CD4-positive, alpha-beta T cell treated with Interleukin-15 for 4 hours (primary cell): ENCODE data around the gene SEPHS2.
"Not testable (repeated sequence)": the region's sequence is repeated elsewhere in the genome, so short reads cannot be mapped to it uniquely, and the experiment has no call there.

Experiments used
- DNase-seq: peaks from one replicate; pipeline ENCODE4 v3.0.0-alpha.2; 2020; ENCODE audit warnings: low spot score

Gene SEPHS2

DNA sequence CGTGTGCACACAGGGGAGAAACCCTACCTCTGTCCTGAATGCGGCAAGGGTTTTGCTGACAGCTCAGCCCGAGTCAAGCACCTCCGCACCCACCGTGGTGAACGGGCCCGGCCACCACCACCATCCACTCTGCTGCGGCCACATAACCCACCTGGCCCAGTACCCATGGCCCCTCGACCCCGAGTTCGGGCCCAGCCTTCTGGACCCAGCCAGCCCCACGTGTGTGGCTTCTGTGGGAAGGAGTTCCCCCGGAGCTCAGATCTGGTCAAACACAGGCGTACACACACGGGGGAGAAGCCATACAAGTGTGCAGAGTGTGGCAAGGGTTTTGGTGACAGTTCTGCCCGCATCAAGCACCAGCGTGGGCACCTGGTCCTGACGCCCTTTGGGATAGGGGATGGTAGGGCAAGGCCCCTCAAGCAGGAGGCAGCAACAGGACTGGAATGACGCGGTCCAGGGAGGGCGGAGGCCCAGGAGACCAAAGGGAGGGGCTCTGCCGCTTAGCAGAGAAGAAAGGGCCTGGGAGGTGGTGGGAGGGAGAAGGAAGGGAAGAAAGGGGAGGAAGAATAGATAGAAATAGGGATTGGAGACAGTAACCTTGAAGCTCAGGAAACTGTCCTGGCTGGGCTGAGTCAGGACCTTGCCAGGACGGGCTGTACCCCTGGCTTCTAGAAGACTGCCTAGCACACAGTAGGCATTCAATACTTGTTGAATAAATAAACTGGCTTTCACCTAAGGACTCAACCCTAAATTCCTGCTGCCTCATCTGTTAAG is 46.8 kb downstream of the SEPHS2 start:
- DNase-seq: no peak

DNA sequence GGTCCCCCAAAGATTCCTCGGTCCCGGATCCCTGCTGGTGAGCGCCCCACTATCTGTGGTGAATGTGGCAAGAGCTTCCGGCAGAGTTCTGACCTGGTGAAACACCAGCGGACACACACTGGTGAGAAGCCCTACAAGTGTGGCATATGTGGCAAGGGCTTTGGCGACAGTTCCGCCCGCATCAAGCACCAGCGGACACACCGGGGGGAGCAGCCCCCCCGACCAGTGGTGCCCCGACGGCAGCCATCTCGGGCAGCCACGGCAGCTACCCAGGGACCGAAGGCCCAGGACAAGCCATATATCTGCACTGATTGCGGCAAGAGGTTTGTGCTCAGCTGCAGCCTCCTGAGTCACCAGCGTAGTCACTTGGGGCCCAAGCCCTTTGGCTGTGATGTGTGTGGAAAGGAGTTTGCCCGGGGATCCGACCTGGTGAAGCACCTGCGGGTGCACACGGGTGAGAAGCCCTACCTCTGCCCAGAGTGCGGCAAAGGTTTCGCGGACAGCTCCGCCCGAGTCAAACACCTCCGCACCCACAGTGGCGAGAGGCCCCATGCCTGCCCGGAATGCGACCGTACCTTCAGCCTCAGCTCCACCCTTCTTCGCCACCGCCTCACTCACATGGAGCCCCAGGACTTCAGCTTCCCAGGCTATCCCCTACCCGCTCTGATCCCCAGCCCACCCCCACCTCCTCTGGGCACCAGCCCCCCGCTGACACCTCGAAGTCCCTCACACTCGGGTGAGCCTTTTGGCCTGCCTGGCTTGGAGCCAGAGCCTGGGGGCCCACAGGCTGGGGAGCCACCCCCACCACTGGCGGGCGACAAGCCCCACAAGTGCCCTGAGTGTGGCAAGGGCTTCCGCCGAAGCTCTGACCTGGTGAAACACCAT is 47.7 kb downstream of the SEPHS2 start:
- no peak for DNase-seq

DNA sequence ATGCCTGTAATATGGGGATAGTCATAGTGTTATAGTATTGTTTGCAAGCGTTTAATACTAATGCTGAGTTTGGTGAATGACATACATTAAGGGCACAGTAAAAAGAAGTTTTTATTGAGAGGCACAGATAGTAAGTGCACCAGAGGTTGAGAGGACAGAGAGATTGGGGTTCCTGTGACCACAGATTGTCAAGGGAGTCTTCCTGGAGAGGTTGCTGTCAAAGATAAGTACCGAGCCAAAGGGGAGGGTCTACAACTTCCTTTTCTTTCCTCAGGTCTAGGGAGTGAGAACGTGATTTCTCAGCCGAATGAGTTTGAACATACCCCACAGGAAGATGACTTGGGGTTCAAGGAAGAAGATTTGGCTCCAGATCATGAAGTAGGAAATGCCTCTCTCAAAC is 48.6 kb downstream of the SEPHS2 start:
- no peak for DNase-seq

DNA sequence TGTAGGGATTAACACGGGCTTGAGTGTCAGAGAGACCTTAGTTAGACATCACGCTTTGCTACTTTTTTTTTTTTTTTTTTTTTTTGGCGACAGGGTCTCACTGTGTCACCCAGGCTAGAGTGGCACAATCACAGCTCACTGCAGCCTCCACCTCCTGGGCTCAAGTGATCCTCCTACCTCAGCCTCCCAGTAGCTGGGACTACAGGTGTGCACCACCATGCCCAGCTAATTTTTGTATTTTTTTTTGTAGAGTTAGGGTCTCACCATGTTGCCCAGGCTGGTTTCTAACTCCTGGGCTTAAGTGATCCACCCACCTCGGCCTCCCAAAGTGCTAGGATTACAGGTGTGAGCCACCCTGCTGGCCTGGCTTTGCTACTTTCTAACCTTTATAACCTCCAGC is 49.0 kb downstream of the SEPHS2 start:
- not testable (repeated sequence) for DNase-seq

DNA sequence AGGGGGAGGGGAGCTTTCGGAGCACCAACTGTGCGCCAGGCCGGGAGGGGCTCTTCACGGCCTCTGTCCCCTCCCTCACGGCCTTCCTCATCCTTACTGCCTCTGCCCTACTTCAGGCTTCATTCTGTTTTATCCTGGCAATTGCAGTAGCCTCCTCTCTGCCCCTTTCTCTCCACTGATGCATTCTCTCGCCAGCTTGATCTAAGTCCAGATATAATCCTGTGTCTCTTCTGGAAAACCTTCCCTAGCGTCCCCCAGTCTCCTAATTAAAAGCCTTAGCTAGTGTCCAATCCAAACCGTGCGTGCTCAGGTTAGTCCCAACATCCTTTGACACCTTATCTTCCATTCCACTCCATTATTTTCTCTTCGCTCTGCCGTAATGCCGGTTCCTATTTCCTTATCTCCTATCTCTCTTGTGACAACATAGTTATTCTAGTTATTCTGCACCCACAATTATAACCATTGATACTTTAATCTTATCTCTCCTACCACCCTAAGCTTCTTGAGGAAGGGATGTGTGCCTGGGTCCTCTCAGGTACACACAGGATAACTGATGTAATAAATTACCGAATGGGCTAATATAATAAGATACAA is 49.6 kb downstream of the SEPHS2 start:
- no peak for DNase-seq

DNA sequence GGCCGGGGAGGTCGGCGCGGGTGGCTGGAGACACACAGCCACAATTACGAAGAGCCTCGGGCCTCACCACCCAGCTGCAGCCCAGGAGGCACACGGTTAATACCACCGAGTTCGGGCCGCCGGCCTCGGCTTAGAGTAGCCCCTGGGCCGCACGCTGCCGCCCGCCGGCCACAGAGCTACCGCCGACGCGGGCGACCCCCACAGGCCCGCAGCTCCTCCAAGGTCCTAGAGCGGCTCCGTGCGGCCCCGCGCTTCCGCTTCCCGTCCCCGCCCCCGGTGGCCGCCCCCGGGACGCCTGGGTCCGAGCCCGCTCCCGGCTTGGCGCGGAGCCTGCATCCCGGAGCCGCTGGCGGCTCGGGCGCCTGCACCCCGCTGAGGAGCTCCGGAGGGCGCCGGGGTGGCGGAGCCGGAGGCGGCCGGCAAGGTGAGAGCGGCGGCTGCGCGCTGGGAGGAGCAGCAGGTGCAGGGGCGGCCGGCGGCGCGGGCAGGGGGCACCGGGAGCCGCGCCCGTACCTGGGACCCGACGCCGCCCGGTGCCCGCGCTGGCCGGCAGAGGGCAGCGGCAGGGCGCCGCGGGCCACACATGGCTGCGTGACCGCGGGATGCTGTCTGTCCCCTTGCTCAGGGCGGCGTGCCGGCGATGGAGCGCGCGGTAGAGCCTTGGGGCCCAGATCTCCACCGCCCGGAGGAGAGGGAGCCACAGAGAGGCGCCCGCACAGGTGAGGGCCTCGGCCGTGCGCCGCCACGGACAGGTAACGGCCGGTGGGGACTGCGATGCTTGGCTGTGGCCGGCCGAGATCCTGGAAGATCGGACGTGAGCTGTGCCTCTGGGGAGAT is 50.3 kb downstream of the SEPHS2 start, which contains the start of gene ZNF48:
Gene ZNF48, plus strand, starts transcription at position 266 of the 837 bp plus-strand sequence. Its CDS starts 375 bp downstream, at position 641.
- peak; percentile 67 for DNase-seq

DNA sequence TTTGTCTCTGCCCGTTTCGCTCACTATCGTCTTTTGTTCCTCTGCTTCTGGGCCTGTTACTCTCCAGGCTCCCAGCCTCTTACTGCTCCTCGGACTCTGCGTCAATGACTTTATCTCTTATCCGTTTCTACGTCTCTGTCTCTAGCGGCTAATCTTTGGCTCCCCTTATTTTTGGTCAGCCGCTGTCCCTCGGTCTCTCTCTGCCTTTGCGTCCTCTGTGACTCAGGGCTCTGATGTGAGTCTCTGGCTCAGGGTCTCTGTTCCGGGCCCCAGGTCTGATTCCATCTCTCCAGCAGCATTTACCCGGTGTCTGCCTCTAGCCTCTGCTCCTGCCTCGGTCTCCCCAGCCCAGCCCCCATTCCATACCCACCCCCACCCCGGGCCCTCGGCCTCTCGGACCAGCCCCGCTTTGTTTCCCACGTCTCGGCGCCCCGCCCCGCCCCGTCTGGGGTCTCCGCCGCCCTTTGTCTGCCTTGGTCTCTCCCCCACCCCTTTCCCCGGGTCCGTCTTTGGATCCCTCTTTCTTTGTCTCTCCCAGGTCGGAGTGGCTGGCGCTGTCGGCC is 51.0 kb downstream of the SEPHS2 start:
- DNase-seq: no peak
